H1 (cell line): ENCODE data around the gene EPHA6. TPM values are rescaled to one million over a fixed set of nuclear protein-coding genes. Genes with fewer than 3 reads are reported as not detected.

ENCODE experiments used
- CTCF ChIA-PET: fragments of 300-600 bp; sonication (Branson Sonifier 250); formaldehyde crosslinking; loops from one replicate; lab custom pipeline; 2021; ENCODE audit not compliant: partially characterized antibody; lab: Charles Lee
- POLR2A ChIA-PET: fragments of 300-600 bp; sonication (Branson Sonifier 250); formaldehyde crosslinking; loops from one replicate; lab custom pipeline; 2021; ENCODE audit warnings: inconsistent platforms; ENCODE audit not compliant: partially characterized antibody; lab: Charles Lee
- DNase-seq, 2 experiments: peaks; one replicate each; pipeline versions ENCODE4 v3.0.0 to v3.0.0-alpha.2; 2010 to 2022; ENCODE audit warnings: low spot score in 2 of 2, low read depth in 1 of 2, mixed read lengths in 1 of 2
- FAIRE-seq: peaks from 2 replicates; lab custom pipeline; 2011; peaks lifted over from hg19 to GRCh38; lab: Jason Lieb, UNC
- H2AFZ ChIP-seq: 2 replicates; pipeline ENCODE4 v1.8.1; 2012; ENCODE audit warnings: low read length, inconsistent platforms
- H2AK5ac ChIP-seq: 2 replicates; pipeline ENCODE4 v1.6.1; 2013; ENCODE audit warnings: low read depth, low read length
- H2BK120ac ChIP-seq: replicated peaks from 2 replicates; pipeline ENCODE3; 2013; ENCODE audit warnings: low read depth, low read length, inconsistent platforms
- H2BK12ac ChIP-seq: 2 replicates; pipeline ENCODE4 v1.6.1; 2013; ENCODE audit warnings: low read depth, low read length
- H2BK15ac ChIP-seq: 2 replicates; pipeline ENCODE4 v1.6.1; 2013; ENCODE audit warnings: low read length
- H2BK20ac ChIP-seq: 2 replicates; pipeline ENCODE4 v1.6.1; 2013; ENCODE audit warnings: low read length
- H2BK5ac ChIP-seq: 2 replicates; pipeline ENCODE4 v1.6.1; 2013; ENCODE audit warnings: low read depth, low read length
- H3K14ac ChIP-seq: 2 replicates; pipeline ENCODE4 v1.6.1; 2013; ENCODE audit warnings: inconsistent platforms; ENCODE audit not compliant: insufficient read length
- H3K18ac ChIP-seq: 2 replicates; pipeline ENCODE4 v1.6.1; 2013; ENCODE audit warnings: low read length; ENCODE audit errors: extremely low read depth
- H3K23ac ChIP-seq: 2 replicates; pipeline ENCODE4 v1.6.1; 2013; ENCODE audit warnings: inconsistent platforms; ENCODE audit not compliant: insufficient read length
- H3K23me2 ChIP-seq: 2 replicates; pipeline ENCODE4 v1.6.1; 2013; ENCODE audit warnings: low read depth, low read length
- H3K27ac ChIP-seq: 2 replicates; pipeline ENCODE4 v1.6.1; 2011; ENCODE audit warnings: low read depth, low read length, inconsistent platforms
- H3K27me3 ChIP-seq, 4 experiments: replicated peaks in 1 of 4; 1 replicate in 1 of 4; 2 replicates in 3 of 4; pipeline versions ENCODE4 v1.6.1 to v1.8.1; 2011 to 2013; ENCODE audit warnings: low read length in 3 of 4, mild to moderate bottlenecking in 3 of 4, inconsistent platforms in 2 of 4, mixed read lengths in 2 of 4, moderate library complexity in 1 of 4; ENCODE audit not compliant: control insufficient read depth in 3 of 4, insufficient read depth in 3 of 4; ENCODE audit errors: extremely low read depth in 1 of 4
- H3K36me3 ChIP-seq, 4 experiments: 2 replicates each; pipeline versions ENCODE4 v1.6.1 to v1.8.1; 2011 to 2013; ENCODE audit warnings: mild to moderate bottlenecking in 4 of 4, low read length in 3 of 4, moderate library complexity in 2 of 4, control low read depth in 1 of 4, inconsistent platforms in 1 of 4; ENCODE audit not compliant: insufficient read depth in 4 of 4, control insufficient read depth in 2 of 4
- H3K4ac ChIP-seq: replicated peaks from 2 replicates; pipeline ENCODE3; 2013; ENCODE audit warnings: low read length, low read depth, mixed read lengths, inconsistent platforms; ENCODE audit not compliant: insufficient read length
- H3K4me1 ChIP-seq, 4 experiments: replicated peaks in 1 of 4; 1 replicate in 1 of 4; 2 replicates in 3 of 4; pipeline versions ENCODE4 v1.6.1 to v1.8.1; 2011 to 2013; ENCODE audit warnings: low read length in 3 of 4, inconsistent platforms in 2 of 4, mixed read lengths in 1 of 4; ENCODE audit not compliant: insufficient read depth in 4 of 4, control insufficient read depth in 3 of 4
- H3K4me2 ChIP-seq, 2 experiments: 2 replicates each; pipeline versions ENCODE4 v1.6.1 to v1.8.1; 2011 to 2013; ENCODE audit warnings: low read depth in 2 of 2, low read length in 2 of 2, control low read depth in 1 of 2, inconsistent platforms in 1 of 2, mild to moderate bottlenecking in 1 of 2; ENCODE audit not compliant: insufficient read depth in 1 of 2
- H3K4me3 ChIP-seq, 4 experiments: fragments of 200-600, 300-600 bp in 1 of 4; sonication (generic), shearing (Covaris generic), sonication (Bioruptor Twin) in 1 of 4; 2 replicates each; pipeline versions ENCODE4 v1.5.1 to v1.8.1; 2011 to 2016; ENCODE audit warnings: low read length in 4 of 4, low read depth in 3 of 4, control low read depth in 2 of 4, inconsistent platforms in 2 of 4, mild to moderate bottlenecking in 2 of 4, mixed read lengths in 1 of 4, moderate library complexity in 1 of 4; ENCODE audit not compliant: insufficient read depth in 2 of 4; ENCODE audit errors: extremely low read depth in 1 of 4
- H3K56ac ChIP-seq: replicated peaks from 2 replicates; pipeline ENCODE3; 2013; ENCODE audit warnings: low read depth, mild to moderate bottlenecking, mixed read lengths, low read length, inconsistent platforms; ENCODE audit not compliant: insufficient read length
- H3K79me1 ChIP-seq: 2 replicates; pipeline ENCODE4 v1.6.1; 2013; ENCODE audit warnings: low read depth, low read length, control low read depth
- H3K79me2 ChIP-seq, 2 experiments: 2 replicates each; pipeline versions ENCODE4 v1.6.1 to v1.8.1; 2012 to 2013; ENCODE audit warnings: low read length in 2 of 2, mild to moderate bottlenecking in 2 of 2, inconsistent platforms in 1 of 2; ENCODE audit not compliant: insufficient read depth in 2 of 2, control insufficient read depth in 1 of 2
- H3K9ac ChIP-seq, 4 experiments: replicated peaks in 1 of 4; 1 replicate in 1 of 4; 2 replicates in 3 of 4; pipeline versions ENCODE4 v1.6.1 to v1.8.1; 2011 to 2013; ENCODE audit warnings: low read depth in 3 of 4, low read length in 3 of 4, control low read depth in 2 of 4, mild to moderate bottlenecking in 2 of 4, moderate library complexity in 2 of 4, inconsistent platforms in 1 of 4; ENCODE audit errors: extremely low read depth in 1 of 4
- H3K9me3 ChIP-seq, 2 experiments: 2 replicates each; pipeline versions ENCODE4 v1.6.1 to v1.8.1; 2012 to 2013; ENCODE audit warnings: mild to moderate bottlenecking in 2 of 2, moderate library complexity in 2 of 2, control low read depth in 1 of 2, inconsistent platforms in 1 of 2, low read depth in 1 of 2, low read length in 1 of 2, mixed read lengths in 1 of 2; ENCODE audit not compliant: insufficient read depth in 2 of 2
- H4K20me1 ChIP-seq, 2 experiments: replicated peaks in 1 of 2; 2 replicates each; pipeline versions ENCODE3 to v1.8.1; 2011 to 2013; ENCODE audit warnings: inconsistent platforms in 2 of 2, low read length in 2 of 2, mild to moderate bottlenecking in 1 of 2; ENCODE audit not compliant: insufficient read depth in 2 of 2, control insufficient read depth in 1 of 2
- H4K5ac ChIP-seq: 2 replicates; pipeline ENCODE4 v1.6.1; 2013; ENCODE audit warnings: low read length, low read depth, mixed read lengths, inconsistent platforms; ENCODE audit not compliant: insufficient read length
- H4K8ac ChIP-seq: 2 replicates; pipeline ENCODE4 v1.8.0; 2013; ENCODE audit warnings: mild to moderate bottlenecking, moderate library complexity, low read length, inconsistent platforms; ENCODE audit not compliant: insufficient read depth; ENCODE audit errors: extremely low read depth
- H4K91ac ChIP-seq: replicated peaks from 2 replicates; pipeline ENCODE3; 2013; ENCODE audit warnings: low read length, mixed read lengths, inconsistent platforms; ENCODE audit not compliant: insufficient read length
- BRCA1 ChIP-seq: IDR thresholded peaks from 2 replicates; pipeline ENCODE4 v1.6.1; 2012; ENCODE audit warnings: low read depth, low read length, improper control_type of control experiment
- CHD1 ChIP-seq: IDR thresholded peaks from 2 replicates; pipeline ENCODE4 v1.6.1; 2012; ENCODE audit warnings: low read depth, low read length, improper control_type of control experiment
- CTBP2 ChIP-seq: IDR thresholded peaks from 2 replicates; pipeline ENCODE4 v1.7.0; 2011; ENCODE audit warnings: borderline replicate concordance, mild to moderate bottlenecking, moderate library complexity, mixed read lengths, low read length; ENCODE audit not compliant: insufficient read depth, insufficient read length
- FOSL1 ChIP-seq: IDR thresholded peaks from 2 replicates; pipeline ENCODE4 v1.6.1; 2011; ENCODE audit warnings: mild to moderate bottlenecking, low read depth, low read length, moderate library complexity; ENCODE audit not compliant: insufficient read depth
- JUND ChIP-seq: IDR thresholded peaks from 2 replicates; pipeline ENCODE4 v1.6.1; 2011; ENCODE audit warnings: mild to moderate bottlenecking, improper control_type of control experiment, low read length
- NRF1 ChIP-seq: IDR thresholded peaks from 2 replicates; pipeline ENCODE4 v1.6.1; 2011; ENCODE audit warnings: mild to moderate bottlenecking, low read depth, low read length, improper control_type of control experiment
- POLR2A ChIP-seq, 2 experiments: IDR thresholded peaks; 1 replicate in 1 of 2; 2 replicates in 1 of 2; pipeline ENCODE4 v1.6.1; 2011; ENCODE audit warnings: low read depth in 2 of 2, low read length in 2 of 2, mild to moderate bottlenecking in 2 of 2; ENCODE audit errors: control extremely low read depth in 1 of 2
- SIX5 ChIP-seq: IDR thresholded peaks from 2 replicates; pipeline ENCODE4 v1.6.1; 2011; ENCODE audit warnings: mild to moderate bottlenecking, low read depth, low read length
- USF2 ChIP-seq: IDR thresholded peaks from 2 replicates; pipeline ENCODE4 v1.6.1; 2011; ENCODE audit warnings: low read length, improper control_type of control experiment
- WGBS, 2 experiments: shearing (Covaris generic) in 1 of 2; methylation state at CpG; one replicate each; pipeline versions ENCODE4 v1.1.6 to v1.1.7; 2013 to 2015; ENCODE audit warnings: low lambda C conversion rate in 2 of 2, mixed read lengths in 2 of 2, inconsistent platforms in 1 of 2, low coverage in 1 of 2, missing lambda C conversion rate in 1 of 2; ENCODE audit not compliant: insufficient replicate concordance in 2 of 2, insufficient coverage in 1 of 2, insufficient read length in 1 of 2; ENCODE audit errors: extremely low coverage in 1 of 2, missing lambda C conversion rate in 1 of 2; 5-methylcytosine and 5-hydroxymethylcytosine counted together
- polyA plus RNA-seq, 7 experiments: library from polyadenylated mRNA; depleted of rRNA in 3 of 7; stranded (reverse) in 5 of 7; unstranded in 2 of 7; fragments of >200 nt in 5 of 7; fragments of 200-250 nt in 2 of 7; gene quantifications; 1 replicate in 5 of 7; 2 replicates in 1 of 7; 4 replicates in 1 of 7; pipeline versions ENCODE4 v1.2.1 to v1.2.3, GENCODE V29; 2011 to 2013; ENCODE audit warnings: missing spikeins in 2 of 7, mixed read lengths in 2 of 7
- total RNA-seq: library from RNA; stranded (reverse); fragmentation: NEBNext Ultra II Directional; extraction: Animal tissue kit (Norgen Biotek cat#: 25700); gene quantifications from 2 replicates; pipeline ENCODE4 v1.2.1, GENCODE V29; 2021
- TF ChIP-seq, protein P1 (sequence below): IDR thresholded peaks from 2 replicates; pipeline ENCODE4 v1.6.1; 2012; ENCODE audit warnings: low read length, inconsistent platforms
- TF ChIP-seq, protein P2 (sequence below): IDR thresholded peaks from 2 replicates; pipeline ENCODE4 v1.6.1; 2012; ENCODE audit warnings: inconsistent platforms

EPHA6 gene
- total and polyA plus RNA-seq, 2 of the 8 experiments (the other 6 are each of a cell fraction or from before 2014, with no cell fraction given) = 0.83 to 3.2 TPM

DNA sequence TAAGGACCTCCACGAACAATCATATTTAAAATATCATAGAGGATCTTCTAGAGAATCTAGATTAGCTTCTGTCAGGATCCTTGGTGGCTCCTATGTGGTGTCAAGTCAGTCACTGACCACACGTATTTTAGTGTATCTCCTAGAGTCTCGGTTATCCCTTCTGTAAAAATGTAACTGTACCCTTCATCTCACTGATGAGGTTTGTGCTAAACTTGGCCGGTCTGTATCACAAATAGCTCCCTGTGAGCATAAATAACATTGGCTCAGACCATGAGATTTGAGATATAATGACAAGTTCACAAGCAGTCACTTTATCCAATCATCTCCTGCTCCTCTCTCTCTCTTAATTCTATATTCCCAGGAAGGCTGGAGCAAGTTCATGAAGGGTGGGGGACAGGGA is 856.6 kb downstream of the EPHA6 start:
- H3K56ac ChIP-seq = no peak overlapping the region
- H4K5ac ChIP-seq = no peak overlapping the region
- TF ChIP-seq NRF1 = no peak
- no peak for TF ChIP-seq BRCA1
- TF ChIP-seq, protein P1, sequence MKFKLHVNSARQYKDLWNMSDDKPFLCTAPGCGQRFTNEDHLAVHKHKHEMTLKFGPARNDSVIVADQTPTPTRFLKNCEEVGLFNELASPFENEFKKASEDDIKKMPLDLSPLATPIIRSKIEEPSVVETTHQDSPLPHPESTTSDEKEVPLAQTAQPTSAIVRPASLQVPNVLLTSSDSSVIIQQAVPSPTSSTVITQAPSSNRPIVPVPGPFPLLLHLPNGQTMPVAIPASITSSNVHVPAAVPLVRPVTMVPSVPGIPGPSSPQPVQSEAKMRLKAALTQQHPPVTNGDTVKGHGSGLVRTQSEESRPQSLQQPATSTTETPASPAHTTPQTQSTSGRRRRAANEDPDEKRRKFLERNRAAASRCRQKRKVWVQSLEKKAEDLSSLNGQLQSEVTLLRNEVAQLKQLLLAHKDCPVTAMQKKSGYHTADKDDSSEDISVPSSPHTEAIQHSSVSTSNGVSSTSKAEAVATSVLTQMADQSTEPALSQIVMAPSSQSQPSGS = no peak
- no peak for TF ChIP-seq USF2
- no peak for TF ChIP-seq FOSL1
- TF ChIP-seq CTBP2 = no peak
- TF ChIP-seq CHD1 = no peak
- no peak for TF ChIP-seq JUND
- no peak for TF ChIP-seq POLR2A (IDR thresholded peaks at IDR 0.05; ENCODE audit: control extremely low read depth in 1 of 2, low read depth in 2 of 2, low read length in 2 of 2)
- no peak for TF ChIP-seq SIX5
- TF ChIP-seq, protein P2, sequence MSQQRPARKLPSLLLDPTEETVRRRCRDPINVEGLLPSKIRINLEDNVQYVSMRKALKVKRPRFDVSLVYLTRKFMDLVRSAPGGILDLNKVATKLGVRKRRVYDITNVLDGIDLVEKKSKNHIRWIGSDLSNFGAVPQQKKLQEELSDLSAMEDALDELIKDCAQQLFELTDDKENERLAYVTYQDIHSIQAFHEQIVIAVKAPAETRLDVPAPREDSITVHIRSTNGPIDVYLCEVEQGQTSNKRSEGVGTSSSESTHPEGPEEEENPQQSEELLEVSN = no peak

More for the DNA sequence above, 856.6 kb downstream of the EPHA6 start:
- no peak overlapping the region for H3K4me2 ChIP-seq
- no peak overlapping the region for H2AK5ac ChIP-seq
- no peak overlapping the region for H3K14ac ChIP-seq
- no peak overlapping the region for H3K18ac ChIP-seq
- H2BK5ac ChIP-seq = no peak overlapping the region
- H3K79me1 ChIP-seq = no peaks in the 10 kb centered on the region
- H3K27me3 ChIP-seq = no peaks in the 10 kb centered on the region
- DNase-seq = no peak
- no peak overlapping the region for H3K27ac ChIP-seq
- CTCF ChIA-PET = interaction anchor here (1.0 to 2.4 kb wide), 7 partner anchors 9 to 393 kb away, joined by 3 to 8 read pairs (median 3); no protein-coding TSS in a partner anchor
- no peak overlapping the region for H3K9ac ChIP-seq
- no peaks in the 10 kb centered on the region for H3K36me3 ChIP-seq
- no peaks in the 10 kb centered on the region for H4K20me1 ChIP-seq
- no peak overlapping the region for H2AFZ ChIP-seq
- no peaks in the 10 kb centered on the region for H3K23me2 ChIP-seq
- H3K9me3 ChIP-seq = no peaks in the 10 kb centered on the region
- no peak overlapping the region for H4K91ac ChIP-seq
- no peaks in the 10 kb centered on the region; a peak in 1 of 7 replicates for H3K4me1 ChIP-seq
- FAIRE-seq = no peak
- no peak overlapping the region for H2BK20ac ChIP-seq
- H3K23ac ChIP-seq = no peak overlapping the region
- no peak overlapping the region for H2BK12ac ChIP-seq
- no peak overlapping the region for H2BK120ac ChIP-seq
- H3K79me2 ChIP-seq = no peaks in the 10 kb centered on the region
- no peak overlapping the region for H4K8ac ChIP-seq
- POLR2A ChIA-PET = no interaction called here
- no peak overlapping the region for H3K4me3 ChIP-seq
- 87% methylated on average over 4 of the region's 4 CpGs; no CpG with 5 or more reads in 1 of the 2 experiments for WGBS, 2 experiments
- H3K4ac ChIP-seq = no peak overlapping the region
- no peak overlapping the region for H2BK15ac ChIP-seq
